GM18517 (cell line): ENCODE results near the gene RABGAP1L.
"Not testable (repeated sequence)": the region's sequence is repeated elsewhere in the genome, so short reads cannot be mapped to it uniquely, and the experiment has no call there.

Experiments used
- ATAC-seq: cut with Tn5 transposase; IDR thresholded peaks from one replicate; pipeline ENCODE4 v1.9.1; 2021; ENCODE audit warnings: mild to moderate bottlenecking, moderate library complexity; ENCODE audit not compliant: unreplicated experiment

The RABGAP1L gene

DNA sequence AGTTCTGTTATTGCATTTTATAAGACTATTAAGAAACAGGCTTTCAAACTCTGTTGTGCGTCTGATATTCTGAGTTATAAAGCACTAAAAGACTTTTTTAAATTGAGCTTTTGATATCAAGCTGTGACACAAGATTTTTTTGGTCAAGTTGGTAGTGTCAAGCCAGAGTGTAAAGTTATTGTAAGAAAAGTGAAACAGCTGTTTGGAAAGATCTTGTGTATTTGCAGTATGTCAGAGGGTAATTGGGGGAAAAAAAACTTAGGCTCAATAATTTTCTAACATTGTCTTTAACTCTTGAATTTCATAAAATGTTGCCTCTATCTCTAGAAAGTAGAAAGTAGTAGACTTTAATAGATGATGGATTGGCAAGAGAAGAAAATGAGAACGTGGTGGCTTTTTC lies 844.2 kb downstream of the RABGAP1L start:
- no peak for ATAC-seq

DNA sequence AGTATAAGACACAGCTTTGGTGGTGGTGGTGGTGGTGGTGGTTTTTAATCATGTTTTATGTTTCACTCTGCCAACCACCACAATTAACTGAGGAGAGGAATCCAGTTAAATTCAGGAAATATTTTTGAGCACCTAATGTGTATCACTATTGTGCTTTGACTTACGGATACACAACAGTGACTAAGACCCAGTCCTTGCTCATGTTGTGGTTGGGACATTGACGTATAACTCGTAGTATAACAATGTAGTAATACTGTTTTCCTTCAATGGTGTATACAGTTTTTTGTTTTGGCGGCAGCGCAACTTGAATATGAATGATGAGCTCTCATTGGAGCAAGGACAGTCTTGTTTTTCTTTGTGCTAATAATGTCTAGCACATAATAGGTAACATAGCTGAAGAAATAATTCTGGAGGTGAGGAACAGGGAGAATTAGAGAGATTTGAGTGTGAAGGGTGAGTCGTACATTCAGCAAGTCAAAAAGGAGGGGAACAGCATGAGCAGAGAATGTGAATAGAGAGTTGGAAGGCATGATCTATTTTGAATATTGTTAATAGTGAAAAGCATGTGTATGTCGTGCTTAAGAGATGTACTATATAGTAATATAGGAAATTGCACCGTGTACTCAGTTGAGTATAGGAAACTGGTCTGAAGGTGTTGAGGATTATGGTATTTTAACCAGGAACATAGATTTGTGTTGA lies 845.9 kb downstream of the RABGAP1L start:
- ATAC-seq: no peak

DNA sequence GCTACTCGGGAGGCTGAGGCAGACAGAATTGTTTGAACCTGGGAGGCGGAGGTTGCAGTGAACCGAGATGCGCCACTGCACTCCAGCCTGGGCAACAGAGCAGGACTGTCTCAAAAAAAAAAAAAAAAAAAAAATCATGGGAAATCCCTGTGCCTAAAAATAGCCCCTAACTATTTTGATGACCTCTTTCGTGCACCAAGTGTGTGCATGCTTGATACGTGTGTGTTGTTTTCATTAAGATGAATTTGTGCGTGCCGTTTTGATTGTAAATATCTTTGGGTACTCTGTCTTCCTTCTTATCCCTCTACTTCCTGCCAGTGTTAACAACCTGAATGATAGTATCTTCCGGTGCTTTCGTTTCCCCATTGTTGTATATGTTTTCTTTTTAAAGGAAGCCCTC lies 850.2 kb downstream of the RABGAP1L start:
- no peak for ATAC-seq

DNA sequence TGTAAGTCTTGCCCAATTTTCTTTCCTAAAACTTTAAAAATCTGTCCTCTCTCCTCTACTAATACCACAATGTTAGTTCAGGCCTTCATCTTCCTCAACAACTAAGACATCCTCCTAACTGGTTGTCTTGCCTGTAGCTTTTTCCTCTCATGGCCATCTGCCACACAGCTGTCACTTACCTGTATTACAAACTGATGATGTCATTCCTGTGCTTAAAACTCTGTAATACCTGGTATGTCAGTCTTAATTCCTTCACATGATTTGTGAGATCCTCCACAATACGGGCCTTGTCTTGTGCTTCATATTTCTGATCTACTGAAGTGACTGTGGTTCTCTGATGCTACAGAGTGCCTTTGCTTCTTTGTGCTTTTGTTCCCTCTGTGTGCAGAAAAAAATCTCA lies 854.1 kb downstream of the RABGAP1L start:
- ATAC-seq: no peak

DNA sequence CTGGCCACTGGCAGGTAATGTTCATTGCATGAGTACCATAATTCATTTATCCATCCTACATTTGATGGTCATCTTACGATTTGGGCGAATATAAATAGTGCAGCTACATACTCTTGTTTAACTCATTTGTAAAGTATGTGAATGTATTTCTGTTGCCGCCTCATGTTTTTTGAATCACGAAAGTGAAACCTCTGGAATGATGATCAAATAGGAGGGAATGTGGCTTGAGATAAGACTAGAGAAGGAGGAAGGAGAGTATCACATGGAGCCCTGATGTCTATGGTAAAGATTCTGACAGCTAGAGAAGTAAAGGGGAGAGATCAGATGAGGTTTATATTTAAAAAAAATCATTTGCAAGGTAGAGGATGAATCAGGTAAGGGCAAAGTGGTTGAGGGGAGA lies 855.9 kb downstream of the RABGAP1L start:
- ATAC-seq: no peak

DNA sequence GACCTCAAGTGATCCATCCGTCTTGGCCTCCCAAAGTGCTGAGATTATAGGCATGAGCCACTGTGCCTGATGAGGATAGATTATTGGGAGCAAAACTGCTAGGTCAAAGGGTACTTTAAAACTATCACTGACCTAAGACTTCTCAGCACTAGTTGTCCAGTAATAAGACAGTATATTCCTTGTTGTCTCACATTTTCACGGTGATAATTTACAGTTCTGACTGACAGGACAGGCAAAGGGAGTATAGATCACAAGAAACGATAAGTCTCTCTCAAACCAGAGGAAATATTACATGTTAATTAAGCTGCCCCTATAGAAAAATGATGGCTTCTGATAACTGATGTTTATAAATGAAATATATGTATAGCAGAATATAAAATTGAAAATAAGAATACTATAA lies 860.2 kb downstream of the RABGAP1L start:
- ATAC-seq: no peak

DNA sequence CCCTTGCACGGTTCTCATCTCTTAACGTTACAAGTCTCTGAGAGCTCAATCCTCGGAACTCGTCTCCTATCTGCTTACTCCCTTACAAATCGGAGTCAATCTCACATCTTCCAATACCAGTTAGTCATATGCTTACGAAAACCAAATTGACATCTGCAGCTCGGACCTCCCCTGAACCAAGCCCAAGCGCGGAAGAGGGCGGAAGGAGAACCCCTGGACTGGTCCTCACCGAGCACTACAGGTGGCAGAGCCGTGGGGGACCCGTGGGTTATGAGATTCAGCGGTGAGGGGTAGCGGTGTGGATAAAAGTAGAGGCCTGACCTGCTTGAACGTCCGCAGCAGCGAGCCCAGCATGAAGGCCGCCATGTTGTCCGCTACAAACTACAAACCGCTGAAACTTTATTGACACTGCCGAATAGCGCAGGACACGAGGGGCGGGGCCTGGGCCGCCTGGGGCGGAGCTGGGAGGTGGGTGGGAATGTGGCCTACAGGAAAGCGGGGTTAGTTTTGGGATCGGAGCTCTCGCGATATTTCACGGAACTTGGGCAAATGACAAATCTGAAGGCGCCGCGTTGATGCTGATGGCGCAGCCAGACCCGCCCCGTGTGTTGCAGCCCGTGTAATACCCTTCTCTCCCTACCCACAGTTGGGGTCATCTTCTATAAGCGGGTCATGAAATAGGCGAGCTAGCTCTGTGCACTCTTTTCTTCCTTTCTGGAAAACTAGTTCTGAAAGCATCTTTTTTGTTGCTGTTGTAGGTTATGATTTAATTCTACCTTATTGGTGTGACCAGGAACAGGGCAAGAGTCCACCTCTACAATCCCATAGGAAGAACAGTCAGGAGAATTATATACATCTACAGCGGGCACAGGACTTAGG lies 864.0 kb downstream of the RABGAP1L start, which contains the start of gene MRPS14:
TSS of gene MRPS14 (minus strand) at position 383 of the 879 bp plus-strand sequence. CDS start at position 366, 17 bp downstream.
- ATAC-seq: peak; percentile 88

DNA sequence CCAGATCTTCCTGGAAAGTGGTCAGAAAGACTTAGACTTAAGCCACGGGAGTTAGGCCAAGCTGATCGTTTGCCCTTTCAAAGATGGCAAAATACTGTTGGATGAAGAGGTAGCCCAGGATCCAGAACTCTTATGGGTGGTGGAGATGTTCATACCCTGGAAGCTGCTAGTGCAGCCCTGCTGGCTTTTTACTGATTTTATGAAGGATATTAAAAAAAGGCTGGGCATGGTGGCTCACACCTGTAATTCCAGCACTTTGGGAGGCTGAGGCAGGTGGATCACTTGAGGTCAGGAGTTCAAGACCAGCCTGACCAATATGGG lies 864.6 kb downstream of the RABGAP1L start:
- ATAC-seq: not testable (repeated sequence)

DNA sequence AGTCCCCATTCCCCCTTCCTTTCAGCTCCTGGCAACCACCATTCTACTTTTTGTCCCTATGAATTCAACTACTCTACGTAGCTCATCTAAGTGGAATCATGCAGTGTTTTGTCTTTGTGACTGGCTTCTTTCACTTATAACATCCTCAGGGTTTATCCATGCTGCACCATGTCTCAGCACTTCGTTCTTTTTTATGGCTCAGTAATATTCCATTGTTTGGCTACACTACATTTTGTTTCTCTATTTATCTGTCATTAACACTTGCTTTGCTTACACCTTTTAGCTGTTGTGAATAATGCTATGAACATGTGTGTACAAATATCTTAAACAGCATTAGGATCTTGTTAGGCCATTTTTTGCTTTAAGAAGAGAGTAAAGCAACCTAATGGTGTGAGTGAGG lies 865.5 kb downstream of the RABGAP1L start:
- ATAC-seq: no peak

DNA sequence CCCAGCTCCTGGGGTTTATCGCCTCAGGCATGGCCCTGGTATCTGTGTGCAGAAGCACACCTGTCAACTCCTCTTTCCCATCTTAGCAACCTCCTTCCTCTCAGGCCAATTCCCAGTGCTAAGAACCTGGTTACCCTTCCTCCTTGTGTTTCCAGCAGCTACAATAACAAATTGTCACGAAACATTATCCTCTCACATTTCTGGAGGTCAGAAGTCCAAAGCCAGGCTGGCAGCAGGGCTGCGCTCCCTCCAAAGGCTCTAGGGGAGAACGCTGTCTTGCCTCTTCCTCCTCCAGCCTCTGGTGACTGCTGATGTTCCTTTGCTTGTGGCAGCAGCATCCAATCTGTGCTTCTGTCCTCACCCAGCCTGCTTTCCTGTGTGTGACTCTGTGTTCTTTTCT lies 874.6 kb downstream of the RABGAP1L start:
- no peak for ATAC-seq

DNA sequence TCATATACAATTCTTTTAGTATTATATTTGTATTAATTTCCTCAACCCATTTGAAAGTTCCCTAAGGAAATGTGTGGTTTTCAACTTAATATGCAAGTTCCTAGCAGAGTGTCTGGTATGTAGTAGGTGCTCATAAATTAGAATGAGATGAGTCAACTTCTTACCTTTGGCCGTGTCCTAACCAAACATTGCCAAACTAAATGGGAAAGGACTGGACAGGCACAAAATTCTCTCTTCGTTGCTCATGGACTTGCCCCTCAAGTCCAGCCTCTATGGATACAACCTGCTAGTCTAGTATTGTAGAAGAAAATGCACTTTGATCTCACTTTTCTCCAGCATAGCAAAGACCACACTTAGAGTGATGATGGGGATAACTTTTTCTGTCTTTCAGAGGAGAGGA lies 875.5 kb downstream of the RABGAP1L start:
- no peak for ATAC-seq

DNA sequence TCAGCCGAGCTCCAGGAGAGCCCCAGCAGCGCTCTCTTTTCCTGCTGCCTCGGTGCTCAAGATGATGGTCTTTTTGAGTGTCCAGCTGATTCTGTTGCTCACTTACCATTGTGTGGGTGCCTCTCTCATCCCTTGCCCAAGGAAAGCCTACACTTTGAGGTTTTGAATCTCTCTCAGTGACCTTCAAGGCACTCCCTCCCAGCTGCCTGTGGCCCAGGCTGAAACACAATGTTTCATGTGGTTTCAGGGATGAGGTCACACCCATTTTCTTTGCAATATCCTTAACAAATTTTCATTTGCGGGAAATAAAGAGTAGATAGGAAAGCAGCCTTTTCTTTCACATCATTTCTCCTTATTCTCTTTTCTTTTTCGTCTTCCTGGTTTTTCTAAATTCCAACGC lies 876.5 kb downstream of the RABGAP1L start:
- ATAC-seq: no peak

DNA sequence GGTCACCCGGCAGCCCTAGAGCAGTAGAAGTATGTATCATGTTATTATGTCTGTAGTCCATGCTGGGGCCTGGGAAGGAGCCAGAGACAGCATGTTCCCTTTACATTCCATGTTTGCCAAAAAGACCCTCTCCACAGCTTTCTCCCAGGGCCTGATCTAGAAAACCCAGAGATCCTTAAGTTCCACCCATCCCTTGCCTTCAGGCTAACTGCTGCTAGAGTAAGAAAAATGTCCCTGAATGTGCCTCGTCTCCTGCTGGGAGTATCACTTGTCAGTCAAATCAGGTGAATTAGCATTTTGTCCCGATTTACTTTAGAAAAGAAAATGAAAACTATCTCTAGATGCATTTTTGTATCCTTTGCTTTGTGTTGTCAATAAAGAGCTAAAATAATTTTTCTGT lies 877.2 kb downstream of the RABGAP1L start:
- ATAC-seq: no peak

DNA sequence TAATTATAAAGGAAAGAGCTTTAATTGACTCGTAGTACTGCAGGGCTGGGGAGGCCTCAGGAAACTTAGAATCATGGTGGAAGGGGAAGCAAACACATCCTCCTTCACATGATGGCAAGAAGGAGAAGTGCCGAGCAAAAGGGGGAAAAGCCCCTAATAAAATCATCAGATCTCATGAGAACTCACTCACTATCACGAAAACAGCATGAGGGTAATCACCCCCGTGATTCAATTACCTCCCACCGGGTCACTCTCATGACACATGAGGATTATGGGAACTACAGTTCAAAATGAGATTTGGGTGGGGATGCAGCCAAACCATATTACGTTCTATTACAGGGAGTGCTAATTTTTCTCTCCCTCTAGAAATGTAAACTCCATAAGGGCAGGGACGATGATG lies 878.1 kb downstream of the RABGAP1L start:
- ATAC-seq: no peak

DNA sequence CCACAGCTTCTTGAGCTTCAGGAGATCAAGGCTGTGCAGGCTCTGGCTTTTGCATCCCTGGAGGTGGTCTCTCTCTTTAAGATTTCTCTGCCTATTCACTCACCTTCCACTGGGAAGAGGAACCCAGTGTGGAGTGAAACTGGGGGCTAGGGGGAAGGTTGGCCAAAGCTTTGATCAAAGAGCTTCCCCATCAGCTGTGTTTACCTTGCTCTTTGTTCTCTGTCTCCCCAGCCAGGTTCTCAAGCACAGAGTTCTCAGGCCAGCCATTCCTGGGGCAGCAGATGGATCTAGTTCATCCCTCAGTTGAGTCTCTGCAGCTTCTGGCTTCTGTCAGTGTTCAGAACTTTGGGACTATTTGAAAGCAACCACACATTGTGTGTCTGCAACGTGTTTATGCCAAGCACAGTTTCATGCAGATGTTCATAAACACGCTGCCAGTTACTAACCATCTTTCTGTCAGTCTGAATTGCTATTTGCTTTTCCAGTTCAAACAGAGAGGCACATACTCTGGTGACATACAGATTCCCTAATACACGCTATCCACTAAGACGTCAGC lies 881.1 kb downstream of the RABGAP1L start:
- ATAC-seq: no peak

DNA sequence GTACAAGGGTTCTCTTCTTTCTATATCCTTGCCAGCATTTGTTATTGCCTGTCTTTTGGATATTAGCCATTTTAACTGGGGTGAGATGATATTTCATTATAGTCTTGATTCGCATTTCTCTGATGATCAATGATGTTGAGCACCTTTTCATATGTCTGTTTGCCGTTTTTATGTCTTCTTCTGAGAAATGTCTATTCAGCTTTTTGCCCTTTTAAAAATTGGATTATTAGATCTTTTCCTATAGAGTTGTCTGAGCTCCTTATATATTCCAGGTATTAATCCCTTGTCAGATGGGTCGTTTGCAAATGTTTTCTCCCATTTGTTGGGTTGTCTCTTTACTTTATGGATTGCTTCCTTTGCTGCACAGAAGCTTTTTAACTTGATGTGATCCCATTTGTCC lies 883.3 kb downstream of the RABGAP1L start:
- ATAC-seq: no peak

DNA sequence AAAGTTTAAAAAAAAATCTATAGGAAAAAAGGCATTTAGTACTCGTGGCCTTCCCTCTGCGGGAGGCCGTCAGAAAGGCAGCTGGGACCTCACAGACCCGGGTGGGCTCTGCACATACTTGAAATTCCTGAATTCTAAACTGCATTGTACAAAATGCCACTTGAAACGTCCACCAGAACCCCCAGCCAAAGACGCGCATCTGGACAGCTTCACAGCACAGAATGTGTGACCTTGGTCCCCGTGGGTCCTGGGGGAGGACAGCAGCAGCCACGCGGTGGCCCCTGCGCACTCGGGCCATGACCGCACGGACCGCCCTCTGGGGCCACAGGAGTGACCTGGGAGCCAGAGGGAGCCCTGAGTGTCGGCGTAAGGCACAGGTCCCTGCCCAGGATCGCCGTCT lies 884.5 kb downstream of the RABGAP1L start:
- ATAC-seq: no peak

DNA sequence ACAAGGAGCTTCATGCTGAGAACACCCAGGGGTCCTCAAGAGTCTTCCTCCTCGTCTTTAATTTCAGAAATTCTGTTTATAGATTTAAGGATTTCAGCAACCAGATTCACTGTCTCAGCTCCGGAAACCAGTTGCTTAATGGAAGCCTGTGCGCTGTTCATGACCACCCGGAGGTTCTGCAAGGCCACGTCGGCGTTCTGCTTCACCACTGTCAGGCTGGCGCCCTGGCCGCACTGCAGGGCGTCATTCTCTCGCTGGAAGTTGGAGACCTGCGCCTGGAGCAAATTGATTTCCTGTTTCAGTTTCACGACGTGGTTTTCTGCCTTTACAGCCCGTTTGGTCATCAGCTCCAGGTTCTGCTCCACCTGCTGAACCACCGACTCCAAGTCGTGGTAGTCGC lies 885.3 kb downstream of the RABGAP1L start:
- not testable (repeated sequence) for ATAC-seq
